GM18502 (cell line): ENCODE results near the gene PARL.
A peak's percentile ranks its signal among the peaks of the same experiment; 100 is the strongest.
"Not testable (repeated sequence)": the region's sequence is repeated elsewhere in the genome, so short reads cannot be mapped to it uniquely, and the experiment has no call there.

Source experiments
- ATAC-seq: cut with Tn5 transposase; IDR thresholded peaks from one replicate; pipeline ENCODE4 v1.9.1; 2021; ENCODE audit warnings: mild to moderate bottlenecking; ENCODE audit not compliant: unreplicated experiment, poor library complexity

Gene PARL

GRCh38 chr3:183796372-183796771 lies 88.3 kb downstream of the PARL start:
- ATAC-seq: no peak

- no peak for ATAC-seq
These were observed 90.2 kb downstream of the PARL start for GRCh38 chr3:183794452-183794851.

GRCh38 chr3:183792976-183793375 lies 91.7 kb downstream of the PARL start:
- no peak for ATAC-seq

- ATAC-seq: no peak
These were observed 94.0 kb downstream of the PARL start for GRCh38 chr3:183790700-183791099.

- no peak for ATAC-seq
These were observed 94.9 kb downstream of the PARL start for GRCh38 chr3:183789826-183790225.

- not testable (repeated sequence) for ATAC-seq
These were observed 100.2 kb downstream of the PARL start for GRCh38 chr3:183784503-183784902.

GRCh38 chr3:183782576-183783276 lies 102.0 kb downstream of the PARL start:
- ATAC-seq: peak; percentile 47

- no peak for ATAC-seq
These were observed 103.4 kb downstream of the PARL start for GRCh38 chr3:183781246-183781645.

GRCh38 chr3:183779896-183780465 lies 104.7 kb downstream of the PARL start:
- no peak for ATAC-seq
